RPMI7951 (cell line): ENCODE results near the gene IL17REL. TPM values are rescaled to one million over a fixed set of nuclear protein-coding genes. Genes with fewer than 3 reads are reported as not detected.

Experiments
- DNase-seq: peaks from one replicate; pipeline ENCODE4 v3.0.0-alpha.2; 2012; ENCODE audit warnings: low read depth
- total RNA-seq: library from RNA; depleted of rRNA; stranded (reverse); fragments of >200 nt; shearing (Covaris generic); gene quantifications from 2 replicates; pipeline ENCODE4 v1.2.3, GENCODE V29; 2014

The IL17REL gene
- total RNA-seq, 1 experiment from 2014 or later: not detected

- no peak for DNase-seq
Observed at GRCh38 chr22:50046019-50046415, 33.5 kb upstream of the IL17REL start.

- DNase-seq: no peak
Observed at GRCh38 chr22:50045211-50046018, 32.9 kb upstream of the IL17REL start.

DNA sequence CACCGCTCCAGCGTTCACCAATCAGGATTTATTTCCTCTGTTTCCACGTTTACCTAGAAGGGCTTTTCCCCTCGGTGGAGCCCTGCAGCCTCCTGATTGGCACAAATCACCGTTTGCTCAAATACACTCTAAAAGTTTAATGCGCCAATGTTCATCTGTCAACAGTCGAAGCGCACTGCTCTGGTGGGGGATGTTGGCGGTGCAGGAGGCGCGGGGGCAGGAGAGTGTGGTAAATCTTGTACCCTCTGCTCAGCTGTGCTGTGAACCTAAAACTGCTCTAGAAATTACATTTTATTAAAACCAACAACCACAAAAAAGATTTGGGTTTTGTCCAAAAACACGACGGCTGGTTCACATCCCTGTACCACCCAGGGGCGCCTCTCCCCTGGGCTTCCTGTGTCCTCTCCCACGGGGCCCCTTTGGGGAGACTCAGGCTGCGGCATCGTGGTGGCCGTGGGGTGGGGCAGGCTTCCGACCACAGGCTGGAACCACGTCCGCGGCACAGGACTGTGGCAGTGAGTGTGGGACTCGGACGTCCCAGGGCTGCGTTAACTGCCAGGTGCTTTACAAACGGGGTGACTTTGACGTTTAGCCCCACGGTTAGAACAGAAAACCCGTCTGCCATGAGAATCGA lies 32.0 kb upstream of the IL17REL start:
- DNase-seq: no peak

GRCh38 chr22:50041361-50042065 lies 28.9 kb upstream of the IL17REL start:
- DNase-seq: no peak

GRCh38 chr22:50040717-50041116 lies 28.2 kb upstream of the IL17REL start:
- DNase-seq: no peak

DNA sequence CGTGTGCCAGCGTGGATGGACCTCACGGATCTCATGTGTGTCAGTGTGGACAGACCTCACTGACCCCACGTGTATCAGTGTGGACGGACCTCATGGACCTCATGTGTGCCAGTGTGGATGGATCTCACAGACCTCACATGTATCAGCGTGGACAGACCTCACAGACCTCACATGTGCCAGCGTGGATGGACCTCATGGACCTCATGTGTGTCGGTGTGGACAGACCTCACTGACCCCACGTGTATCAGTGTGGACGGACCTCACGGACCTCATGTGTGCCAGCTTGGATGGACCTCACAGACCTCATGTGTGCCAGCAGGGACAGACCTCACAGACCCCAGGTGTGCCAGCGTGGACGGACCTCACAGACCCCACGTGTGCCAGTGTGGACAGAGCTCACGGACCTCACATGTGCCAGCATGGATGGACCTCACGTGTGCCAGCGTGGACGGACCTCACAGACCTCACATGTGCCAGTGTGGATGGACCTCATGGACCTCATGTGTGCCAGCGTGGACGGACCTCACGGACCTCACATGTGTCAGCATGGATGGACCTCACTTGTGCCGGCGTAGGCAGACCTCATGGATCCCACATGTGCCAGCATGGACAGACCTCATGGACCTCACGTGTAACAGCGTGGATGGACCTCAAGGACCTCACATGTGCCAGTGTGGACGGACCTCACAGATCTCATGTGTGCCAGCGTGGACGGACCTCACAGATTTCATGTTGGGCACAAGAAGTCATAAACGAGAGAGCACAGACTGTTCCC lies 27.3 kb upstream of the IL17REL start:
- no peak for DNase-seq

GRCh38 chr22:50035976-50036724 lies 23.6 kb upstream of the IL17REL start:
- no peak for DNase-seq

- DNase-seq: no peak
Observed at GRCh38 chr22:50035131-50035881, 22.7 kb upstream of the IL17REL start.

- DNase-seq: no peak
Observed at GRCh38 chr22:50034126-50035081, 21.8 kb upstream of the IL17REL start.

DNA sequence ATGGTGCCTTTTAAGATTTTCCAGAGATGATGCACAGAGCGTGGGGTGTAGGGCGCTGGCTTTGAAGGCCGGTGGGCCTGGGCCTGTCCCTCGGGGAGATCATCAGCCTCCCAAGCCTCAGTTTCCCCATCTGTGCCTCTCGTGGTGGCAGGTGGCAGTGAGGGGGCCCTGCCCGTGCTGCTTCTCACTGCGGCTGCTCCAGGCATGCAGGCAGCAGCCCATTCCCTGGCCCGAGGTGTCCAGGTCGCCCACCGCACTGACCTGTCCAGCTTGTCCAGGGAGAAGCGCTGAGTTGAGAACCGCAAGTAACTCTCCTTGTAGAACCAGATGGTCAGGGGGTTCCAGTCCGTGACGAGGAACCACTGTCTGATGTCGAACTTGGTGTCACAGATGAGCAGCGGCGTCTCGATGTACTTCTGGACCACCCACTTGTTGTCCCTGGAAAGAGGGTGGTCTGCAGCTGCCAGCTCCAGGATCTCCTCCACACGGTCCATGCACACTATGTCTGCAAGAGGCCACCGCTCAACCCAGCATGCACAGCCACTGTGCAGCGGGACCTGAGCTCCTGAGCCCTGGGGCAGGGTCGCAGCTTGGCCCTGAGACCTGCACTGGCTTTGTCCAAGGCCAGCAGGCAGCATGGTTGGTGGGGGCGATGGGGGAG lies 20.5 kb upstream of the IL17REL start:
- DNase-seq: no peak

- no peak for DNase-seq
Observed at GRCh38 chr22:50032109-50032871, 19.7 kb upstream of the IL17REL start.

- no peak for DNase-seq
Observed at GRCh38 chr22:50031189-50032091, 18.9 kb upstream of the IL17REL start.

GRCh38 chr22:50030297-50031188 lies 18.0 kb upstream of the IL17REL start:
- peak; percentile 58 for DNase-seq

- DNase-seq: peak; percentile 98
Observed at GRCh38 chr22:50027639-50028537, 15.3 kb upstream of the IL17REL start.

GRCh38 chr22:50025993-50026392 lies 13.4 kb upstream of the IL17REL start:
- no peak for DNase-seq
